HCT116 (cell line): ENCODE data around the gene BLNK.

Experiments
- EGR1 ChIP-seq: IDR thresholded peaks from 2 replicates; pipeline ENCODE4 v1.6.1; 2012; ENCODE audit warnings: low read depth
- EZH2 ChIP-seq: fragments of 200-600 bp; sonication (generic); IDR thresholded peaks from 2 replicates; pipeline ENCODE4 v1.6.1; 2017; ENCODE audit warnings: antibody characterized with exemption, mixed run types
- POLR2AphosphoS5 ChIP-seq: IDR thresholded peaks from 2 replicates; pipeline ENCODE4 v1.6.1; 2011; ENCODE audit warnings: mild to moderate bottlenecking, low read depth, low read length, moderate library complexity
- SP1 ChIP-seq: IDR thresholded peaks from 2 replicates; pipeline ENCODE4 v1.6.1; 2012; ENCODE audit warnings: low read depth
- TF ChIP-seq, protein P1 (sequence below), 3 experiments: fragments of 200-600 bp in 1 of 3; sonication (generic) in 1 of 3; IDR thresholded peaks in 2 of 3; conservative IDR thresholded peaks in 1 of 3; 2 replicates each; pipeline ENCODE4 v1.5.1; 2012 to 2017; ENCODE audit warnings: low read depth in 2 of 3, low read length in 2 of 3, antibody characterized with exemption in 1 of 3, borderline replicate concordance in 1 of 3, control low read depth in 1 of 3, mild to moderate bottlenecking in 1 of 3, mixed read lengths in 1 of 3, mixed run types in 1 of 3, moderate library complexity in 1 of 3; ENCODE audit not compliant: insufficient read depth in 1 of 3
- TF ChIP-seq, protein P2 (sequence below): IDR thresholded peaks from 2 replicates; pipeline ENCODE4 v1.6.1; 2012

DNA sequence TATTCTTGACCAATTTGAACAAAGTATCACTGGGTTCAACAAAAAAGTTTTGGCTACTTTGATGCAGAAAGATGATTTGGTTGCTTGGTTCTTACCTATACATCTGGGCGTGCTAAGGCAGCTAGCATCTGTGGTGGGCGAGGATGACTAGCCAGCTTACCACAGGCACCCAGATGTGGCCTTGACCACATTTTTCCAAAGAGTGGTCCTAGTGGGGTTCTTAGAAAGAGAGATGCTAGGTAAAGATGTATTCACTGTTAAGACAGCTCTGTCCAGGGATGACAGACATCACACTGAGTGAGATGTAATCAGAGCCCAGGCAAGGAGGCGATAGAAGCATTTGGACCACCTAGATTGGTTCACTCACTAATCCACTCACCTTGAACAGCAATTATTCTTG lies 33.6 kb upstream of the BLNK start:
- TF ChIP-seq, protein P1, sequence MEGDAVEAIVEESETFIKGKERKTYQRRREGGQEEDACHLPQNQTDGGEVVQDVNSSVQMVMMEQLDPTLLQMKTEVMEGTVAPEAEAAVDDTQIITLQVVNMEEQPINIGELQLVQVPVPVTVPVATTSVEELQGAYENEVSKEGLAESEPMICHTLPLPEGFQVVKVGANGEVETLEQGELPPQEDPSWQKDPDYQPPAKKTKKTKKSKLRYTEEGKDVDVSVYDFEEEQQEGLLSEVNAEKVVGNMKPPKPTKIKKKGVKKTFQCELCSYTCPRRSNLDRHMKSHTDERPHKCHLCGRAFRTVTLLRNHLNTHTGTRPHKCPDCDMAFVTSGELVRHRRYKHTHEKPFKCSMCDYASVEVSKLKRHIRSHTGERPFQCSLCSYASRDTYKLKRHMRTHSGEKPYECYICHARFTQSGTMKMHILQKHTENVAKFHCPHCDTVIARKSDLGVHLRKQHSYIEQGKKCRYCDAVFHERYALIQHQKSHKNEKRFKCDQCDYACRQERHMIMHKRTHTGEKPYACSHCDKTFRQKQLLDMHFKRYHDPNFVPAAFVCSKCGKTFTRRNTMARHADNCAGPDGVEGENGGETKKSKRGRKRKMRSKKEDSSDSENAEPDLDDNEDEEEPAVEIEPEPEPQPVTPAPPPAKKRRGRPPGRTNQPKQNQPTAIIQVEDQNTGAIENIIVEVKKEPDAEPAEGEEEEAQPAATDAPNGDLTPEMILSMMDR (IDR thresholded peaks at IDR 0.05 in 2 of 3, conservative IDR thresholded peaks at IDR 0.05 in 1 of 3; ENCODE audit: borderline replicate concordance in 1 of 3, insufficient read depth in 1 of 3, low read depth in 2 of 3, low read length in 2 of 3): no peak
- TF ChIP-seq POLR2AphosphoS5: no peak
- TF ChIP-seq EZH2: no peak
- no peak for TF ChIP-seq SP1
- TF ChIP-seq, protein P2, sequence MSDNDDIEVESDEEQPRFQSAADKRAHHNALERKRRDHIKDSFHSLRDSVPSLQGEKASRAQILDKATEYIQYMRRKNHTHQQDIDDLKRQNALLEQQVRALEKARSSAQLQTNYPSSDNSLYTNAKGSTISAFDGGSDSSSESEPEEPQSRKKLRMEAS: no peak
- no peak for TF ChIP-seq EGR1
